Muscle of leg (tissue), 11 donors: ENCODE results near the gene KDM4B. TPM values are rescaled to one million over a fixed set of nuclear protein-coding genes. Genes with fewer than 3 reads are reported as not detected.

ENCODE experiments used
- DNase-seq: peaks from one replicate; pipeline ENCODE4 v3.0.0; 2013
- H3K27ac ChIP-seq: one replicate; pipeline ENCODE4 v1.5.1; 2013; ENCODE audit warnings: mild to moderate bottlenecking, low read length, control low read depth
- H3K27me3 ChIP-seq: one replicate; pipeline ENCODE4 v1.6.1; 2013; ENCODE audit warnings: low read length; ENCODE audit not compliant: control insufficient read depth, insufficient read depth
- H3K36me3 ChIP-seq: one replicate; pipeline ENCODE4 v1.6.1; 2013; ENCODE audit warnings: low read length; ENCODE audit not compliant: control insufficient read depth, insufficient read depth
- H3K4me1 ChIP-seq: one replicate; pipeline ENCODE4 v1.6.1; 2013; ENCODE audit warnings: low read length; ENCODE audit not compliant: control insufficient read depth, insufficient read depth
- H3K4me3 ChIP-seq: one replicate; pipeline ENCODE4 v1.5.1; 2013; ENCODE audit warnings: low read length, control low read depth
- H3K9me3 ChIP-seq: replicated peaks from 2 replicates; pipeline ENCODE4 v1.6.1; 2013; ENCODE audit warnings: low read depth, low read length; ENCODE audit not compliant: control insufficient read depth
- WGBS: methylation state at CpG from one replicate; pipeline ENCODE4 v1.1.5; 2013; ENCODE audit warnings: missing lambda C conversion rate; ENCODE audit not compliant: insufficient coverage; 5-methylcytosine and 5-hydroxymethylcytosine counted together
- polyA plus RNA-seq, 8 donors: library from polyadenylated mRNA; unstranded; fragments of 120-200 nt; gene quantifications; one replicate each; pipeline versions ENCODE4 v1.2.1 to v1.2.3, GENCODE V29; 2013; ENCODE audit warnings: inconsistent platforms in 1 of 8, low replicate concordance in 1 of 8; ENCODE audit not compliant: insufficient read length in 8 of 8, insufficient read depth in 1 of 8
- total RNA-seq: library from RNA; stranded (reverse); fragments of 120-200 nt; gene quantifications from one replicate; pipeline ENCODE4 v1.2.4, GENCODE V29; 2013

Gene KDM4B
- total and polyA plus RNA-seq, 9 donors: 8.1 to 22.3 (median 21.1) TPM

GRCh38 chr19:5086230-5086629, 117.3 kb downstream of the KDM4B start:
- Histone ChIP-seq H3K9me3 (no peaks in the 10 kb centered on the region), H3K27ac (no peak overlapping the region), H3K36me3 (peaks cover 59% of the 10 kb centered on the region), H3K4me3 (no peak overlapping the region), H3K27me3 (no peaks in the 10 kb centered on the region), H3K4me1 (peaks cover 19% of the 10 kb centered on the region)
- DNase-seq: no peak
- WGBS: 90% methylated on average over 19 of the region's 19 CpGs

GRCh38 chr19:5086725-5087439, 118.0 kb downstream of the KDM4B start:
- Histone ChIP-seq H3K27me3 (no peaks in the 10 kb centered on the region), H3K27ac (no peak overlapping the region), H3K4me3 (no peak overlapping the region), H3K36me3 (peaks cover 55% of the 10 kb centered on the region), H3K9me3 (no peaks in the 10 kb centered on the region), H3K4me1 (peaks cover 25% of the 10 kb centered on the region)
- DNase-seq: no peak
- WGBS: 71% methylated on average over 17 of the region's 20 CpGs

GRCh38 chr19:5089283-5089682, 120.4 kb downstream of the KDM4B start:
- WGBS: 68% methylated on average over 6 of the region's 8 CpGs
- H3K4me3 ChIP-seq: no peak overlapping the region
- no peaks in the 10 kb centered on the region for H3K9me3 ChIP-seq
- peaks cover 36% of the 10 kb centered on the region for H3K4me1 ChIP-seq
- peaks cover 37% of the 10 kb centered on the region for H3K36me3 ChIP-seq
- H3K27me3 ChIP-seq: no peaks in the 10 kb centered on the region
- no peak for DNase-seq
- no peak overlapping the region for H3K27ac ChIP-seq

- no peak for DNase-seq
- Histone ChIP-seq H3K27ac (no peak overlapping the region), H3K27me3 (no peaks in the 10 kb centered on the region), H3K36me3 (peaks cover 29% of the 10 kb centered on the region), H3K4me3 (no peak overlapping the region), H3K4me1 (peaks cover 39% of the 10 kb centered on the region), H3K9me3 (no peaks in the 10 kb centered on the region)
- whole genome bisulfite sequencing: 80% methylated on average over 3 of the region's 18 CpGs
Observed at GRCh38 chr19:5090465-5091017, 121.6 kb downstream of the KDM4B start.

GRCh38 chr19:5091018-5091683, 122.2 kb downstream of the KDM4B start:
- Histone ChIP-seq H3K27ac (no peak overlapping the region), H3K27me3 (no peaks in the 10 kb centered on the region), H3K4me3 (no peak overlapping the region), H3K9me3 (no peaks in the 10 kb centered on the region), H3K4me1 (peaks cover 39% of the 10 kb centered on the region), H3K36me3 (peaks cover 25% of the 10 kb centered on the region)
- peak; percentile 41 for DNase-seq
- 25% methylated on average over 8 of the region's 22 CpGs for WGBS

GRCh38 chr19:5091684-5092480, 123.0 kb downstream of the KDM4B start:
- no peaks in the 10 kb centered on the region for H3K9me3 ChIP-seq
- 32% methylated on average over 20 of the region's 28 CpGs for WGBS
- H3K4me3 ChIP-seq: no peak overlapping the region
- peaks cover 39% of the 10 kb centered on the region for H3K4me1 ChIP-seq
- H3K27me3 ChIP-seq: no peaks in the 10 kb centered on the region
- DNase-seq: peak; percentile 31
- no peak overlapping the region for H3K27ac ChIP-seq
- peaks cover 19% of the 10 kb centered on the region for H3K36me3 ChIP-seq

GRCh38 chr19:5092481-5092843, 123.5 kb downstream of the KDM4B start:
- H3K36me3 ChIP-seq: peaks cover 19% of the 10 kb centered on the region
- 82% methylated on average over 8 of the region's 14 CpGs for WGBS
- no peak overlapping the region for H3K4me3 ChIP-seq
- H3K9me3 ChIP-seq: no peaks in the 10 kb centered on the region
- DNase-seq: no peak
- no peak overlapping the region for H3K27ac ChIP-seq
- peaks cover 39% of the 10 kb centered on the region for H3K4me1 ChIP-seq
- H3K27me3 ChIP-seq: no peaks in the 10 kb centered on the region

- Histone ChIP-seq H3K4me1 (peaks cover 39% of the 10 kb centered on the region), H3K4me3 (no peak overlapping the region), H3K9me3 (peaks cover 2% of the 10 kb centered on the region), H3K27ac (no peak overlapping the region), H3K27me3 (no peaks in the 10 kb centered on the region), H3K36me3 (peaks cover 13% of the 10 kb centered on the region)
- 63% methylated on average over 27 of the region's 31 CpGs for WGBS
- peak; percentile 30 for DNase-seq
Observed at GRCh38 chr19:5093297-5093928, 124.5 kb downstream of the KDM4B start.

GRCh38 chr19:5093948-5094718, 125.2 kb downstream of the KDM4B start:
- no peak overlapping the region for H3K27ac ChIP-seq
- no peak overlapping the region for H3K4me3 ChIP-seq

More at GRCh38 chr19:5093948-5094718, 125.2 kb downstream of the KDM4B start:
- Histone ChIP-seq H3K4me1 (peaks cover 39% of the 10 kb centered on the region), H3K9me3 (peaks cover 9% of the 10 kb centered on the region), H3K27me3 (no peaks in the 10 kb centered on the region), H3K36me3 (peaks cover 13% of the 10 kb centered on the region)
- DNase-seq: peak; percentile 29
- 81% methylated on average over 25 of the region's 26 CpGs for WGBS
